ENCODE results near the gene PCNX1.

Gene PCNX1

DNA sequence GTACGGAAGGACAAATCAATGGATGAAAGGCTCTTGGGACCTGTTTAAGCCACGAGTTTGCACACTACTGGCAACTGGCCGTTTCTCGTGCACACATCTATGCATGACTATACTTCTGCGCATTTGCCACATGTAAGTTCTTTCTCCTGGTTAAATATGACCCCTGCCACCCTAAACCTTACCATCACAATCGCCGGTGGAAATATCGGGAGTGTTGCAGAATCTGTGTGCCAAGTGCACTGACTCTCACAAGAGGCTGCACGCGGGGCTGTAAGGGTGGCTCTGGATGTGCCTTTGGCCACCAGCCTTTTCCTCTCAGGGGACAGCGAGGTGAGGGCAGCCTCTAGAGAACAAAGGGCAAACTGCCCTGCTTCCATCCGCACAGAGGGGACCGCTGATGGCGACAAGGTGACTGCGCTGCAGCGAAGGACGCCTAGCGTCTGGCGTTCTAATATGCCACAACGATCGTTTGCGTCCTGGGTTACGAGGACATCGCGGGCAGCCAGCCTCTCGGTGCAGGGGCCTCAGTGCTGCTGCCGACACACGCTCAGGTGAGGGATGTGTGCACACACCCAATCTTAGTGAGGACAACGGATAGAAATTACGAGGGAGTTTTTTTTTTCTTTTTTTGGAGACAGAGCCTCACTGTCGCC, 232.2 kb downstream of the PCNX1 start:
- Histone ChIP-seq H4K8ac (ENCODE audit: low read length) (no peak overlapping the region), H3K18ac (ENCODE audit: low read depth in 1 of 2, low read length in 2 of 2) (no peak overlapping the region), H3K36me3 (ENCODE audit: control insufficient read depth in 1 of 2, insufficient read depth in 2 of 2, low read depth in 1 of 2, low read length in 2 of 2) (no peaks in the 10 kb centered on the region), H4K91ac (ENCODE audit: low read length) (peak overlapping the region; percentile 10), H3K4me3 (ENCODE audit: insufficient read depth in 1 of 2, low read depth in 1 of 2, low read length in 2 of 2) (peak overlapping the region in 1 of 2 experiments; percentile 52), H2AFZ (ENCODE audit: low read depth, low read length) (no peak overlapping the region), H3K27ac (ENCODE audit: low read length, poor library complexity, severe bottlenecking) (no peak overlapping the region), H3K9me3 (ENCODE audit: control insufficient read depth, low read length) (no peaks in the 10 kb centered on the region), H3K79me1 (replicated peaks; ENCODE audit: low read length, poor library complexity, severe bottlenecking) (no peaks in the 10 kb centered on the region), H2AK5ac (ENCODE audit: low read length, severe bottlenecking) (no peak overlapping the region), H3K4me2 (ENCODE audit: low read length, poor library complexity, severe bottlenecking) (no peak overlapping the region), H3K4me1 (ENCODE audit: control insufficient read depth, insufficient read depth, low read depth, low read length) (peaks cover 8% of the 10 kb centered on the region), H3K23ac (ENCODE audit: low read length in 2 of 2) (no peak overlapping the region), H2BK120ac (ENCODE audit: low read depth, low read length) (no peak overlapping the region), H3K4ac (ENCODE audit: low read depth in 1 of 2, low read length in 2 of 2) (no peak overlapping the region), H3K27me3 (ENCODE audit: control insufficient read depth in 1 of 2, insufficient read depth in 1 of 2, low read length in 2 of 2) (no peaks in the 10 kb centered on the region), H3K14ac (ENCODE audit: low read length in 2 of 2) (no peak overlapping the region), H2BK5ac (ENCODE audit: low read depth, low read length, poor library complexity, severe bottlenecking) (no peak overlapping the region), H3K9ac (ENCODE audit: low read length) (no peak overlapping the region), H2BK12ac (ENCODE audit: low read length in 2 of 2) (no peak overlapping the region), H2BK15ac (ENCODE audit: low read depth, poor library complexity, severe bottlenecking) (no peak overlapping the region)
- no peak for DNase-seq
- 90% methylated on average over 30 of the region's 31 CpGs for WGBS

DNA sequence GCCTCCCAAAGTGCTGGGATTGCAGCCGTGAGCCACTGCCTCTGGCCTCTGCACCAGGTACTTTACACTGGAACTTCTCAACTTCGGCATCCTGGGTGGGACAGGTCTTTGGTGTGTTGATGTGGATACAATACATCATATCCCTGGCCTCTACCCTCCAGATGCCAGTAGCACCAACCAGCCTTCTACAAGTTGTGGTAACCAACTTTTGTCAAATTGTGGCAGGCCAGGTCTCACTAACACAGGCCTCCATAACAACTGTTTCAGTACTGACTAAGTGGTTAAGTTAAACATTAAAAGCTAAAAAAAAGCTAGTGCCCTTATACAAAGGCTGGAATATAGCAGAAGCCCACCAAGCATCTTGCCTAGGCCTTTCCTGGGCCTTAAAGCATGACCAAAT, 232.9 kb downstream of the PCNX1 start:
- no peak overlapping the region for H3K4me2 ChIP-seq (ENCODE audit: low read length, poor library complexity, severe bottlenecking)
- H3K9me3 ChIP-seq (ENCODE audit: control insufficient read depth, low read length): no peaks in the 10 kb centered on the region
- no peak overlapping the region for H2BK5ac ChIP-seq (ENCODE audit: low read depth, low read length, poor library complexity, severe bottlenecking)
- no peak overlapping the region for H2BK120ac ChIP-seq (ENCODE audit: low read depth, low read length)
- H3K18ac ChIP-seq (ENCODE audit: low read depth in 1 of 2, low read length in 2 of 2): peak overlapping the region in 1 of 2 experiments; percentile 73
- no peak overlapping the region for H3K4me3 ChIP-seq (ENCODE audit: insufficient read depth in 1 of 2, low read depth in 1 of 2, low read length in 2 of 2)
- no peak overlapping the region for H4K91ac ChIP-seq (ENCODE audit: low read length)
- H2AK5ac ChIP-seq (ENCODE audit: low read length, severe bottlenecking): no peak overlapping the region
- no peak overlapping the region for H3K4ac ChIP-seq (ENCODE audit: low read depth in 1 of 2, low read length in 2 of 2)
- H2BK12ac ChIP-seq (ENCODE audit: low read length in 2 of 2): no peak overlapping the region
- no peaks in the 10 kb centered on the region for H3K79me1 ChIP-seq (replicated peaks; ENCODE audit: low read length, poor library complexity, severe bottlenecking)
- 80% methylated on average over 1 of the region's 2 CpGs for WGBS
- no peak overlapping the region for H3K9ac ChIP-seq (ENCODE audit: low read length)
- no peak overlapping the region for H3K27ac ChIP-seq (ENCODE audit: low read length, poor library complexity, severe bottlenecking)
- H2BK15ac ChIP-seq (ENCODE audit: low read depth, poor library complexity, severe bottlenecking): no peak overlapping the region
- no peaks in the 10 kb centered on the region for H3K27me3 ChIP-seq (ENCODE audit: control insufficient read depth in 1 of 2, insufficient read depth in 1 of 2, low read length in 2 of 2)
- H3K4me1 ChIP-seq (ENCODE audit: control insufficient read depth, insufficient read depth, low read depth, low read length): peaks cover 8% of the 10 kb centered on the region
- no peak for DNase-seq
- no peak overlapping the region for H3K14ac ChIP-seq (ENCODE audit: low read length in 2 of 2)
- no peak overlapping the region for H2AFZ ChIP-seq (ENCODE audit: low read depth, low read length)
- no peaks in the 10 kb centered on the region for H3K36me3 ChIP-seq (ENCODE audit: control insufficient read depth in 1 of 2, insufficient read depth in 2 of 2, low read depth in 1 of 2, low read length in 2 of 2)
- H3K23ac ChIP-seq (ENCODE audit: low read length in 2 of 2): no peak overlapping the region
- H4K8ac ChIP-seq (ENCODE audit: low read length): no peak overlapping the region

DNA sequence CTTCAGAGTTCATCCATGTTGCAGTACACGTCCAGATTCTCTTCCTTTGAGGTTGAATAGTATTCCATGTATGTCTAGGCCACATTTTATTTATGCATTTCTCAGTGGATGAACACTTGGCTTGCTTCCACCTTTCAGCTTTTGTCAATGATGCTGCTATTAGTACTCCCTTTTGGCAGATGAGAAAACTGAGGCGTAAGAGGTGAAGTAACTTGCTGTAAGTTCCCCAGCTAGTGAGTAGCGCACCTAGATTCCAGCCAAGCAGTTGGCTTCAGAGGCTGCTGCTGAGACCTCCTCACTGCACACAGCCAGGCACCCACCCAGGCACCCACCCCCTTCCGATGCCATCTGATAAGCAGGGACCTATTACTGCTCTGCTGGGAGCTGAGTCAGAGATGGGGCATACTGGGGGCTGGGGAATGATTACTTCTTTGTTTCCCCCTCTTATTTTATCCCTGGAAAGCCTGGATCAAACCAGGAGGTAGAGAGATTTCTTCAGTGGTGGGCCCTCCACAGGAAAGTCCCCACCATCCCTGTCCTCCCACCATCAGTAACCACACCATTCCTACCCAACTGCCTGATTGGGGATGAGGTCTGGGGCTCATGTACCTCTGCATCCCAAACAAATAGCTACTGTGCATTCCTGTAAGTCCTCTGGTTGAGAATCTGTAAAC, 234.6 kb downstream of the PCNX1 start:
- no peak overlapping the region for H2BK12ac ChIP-seq (ENCODE audit: low read length in 2 of 2)
- H3K27me3 ChIP-seq (ENCODE audit: control insufficient read depth in 1 of 2, insufficient read depth in 1 of 2, low read length in 2 of 2): no peaks in the 10 kb centered on the region
- no peaks in the 10 kb centered on the region for H3K79me1 ChIP-seq (replicated peaks; ENCODE audit: low read length, poor library complexity, severe bottlenecking)
- peak overlapping the region in 1 of 2 experiments; percentile 22 for H3K4ac ChIP-seq (ENCODE audit: low read depth in 1 of 2, low read length in 2 of 2)
- H2BK120ac ChIP-seq (ENCODE audit: low read depth, low read length): no peak overlapping the region
- H2BK5ac ChIP-seq (ENCODE audit: low read depth, low read length, poor library complexity, severe bottlenecking): no peak overlapping the region
- no peak overlapping the region for H3K23ac ChIP-seq (ENCODE audit: low read length in 2 of 2)
- peak overlapping the region in 1 of 2 experiments; percentile 3 for H3K18ac ChIP-seq (ENCODE audit: low read depth in 1 of 2, low read length in 2 of 2)
- no peak overlapping the region for H4K91ac ChIP-seq (ENCODE audit: low read length)
- no peak overlapping the region for H4K8ac ChIP-seq (ENCODE audit: low read length)
- H2BK15ac ChIP-seq (ENCODE audit: low read depth, poor library complexity, severe bottlenecking): no peak overlapping the region
- 85% methylated on average over 3 of the region's 4 CpGs for WGBS
- no peak overlapping the region for H3K4me2 ChIP-seq (ENCODE audit: low read length, poor library complexity, severe bottlenecking)
- H3K9ac ChIP-seq (ENCODE audit: low read length): no peak overlapping the region
- H2AFZ ChIP-seq (ENCODE audit: low read depth, low read length): no peak overlapping the region
- H3K4me1 ChIP-seq (ENCODE audit: control insufficient read depth, insufficient read depth, low read depth, low read length): peaks cover 8% of the 10 kb centered on the region
- peak; percentile 62 for DNase-seq
- H3K9me3 ChIP-seq (ENCODE audit: control insufficient read depth, low read length): no peaks in the 10 kb centered on the region
- no peaks in the 10 kb centered on the region for H3K36me3 ChIP-seq (ENCODE audit: control insufficient read depth in 1 of 2, insufficient read depth in 2 of 2, low read depth in 1 of 2, low read length in 2 of 2)
- H3K4me3 ChIP-seq (ENCODE audit: insufficient read depth in 1 of 2, low read depth in 1 of 2, low read length in 2 of 2): no peak overlapping the region
- no peak overlapping the region for H3K27ac ChIP-seq (ENCODE audit: low read length, poor library complexity, severe bottlenecking)
- no peak overlapping the region for H2AK5ac ChIP-seq (ENCODE audit: low read length, severe bottlenecking)
- H3K14ac ChIP-seq (ENCODE audit: low read length in 2 of 2): no peak overlapping the region

DNA sequence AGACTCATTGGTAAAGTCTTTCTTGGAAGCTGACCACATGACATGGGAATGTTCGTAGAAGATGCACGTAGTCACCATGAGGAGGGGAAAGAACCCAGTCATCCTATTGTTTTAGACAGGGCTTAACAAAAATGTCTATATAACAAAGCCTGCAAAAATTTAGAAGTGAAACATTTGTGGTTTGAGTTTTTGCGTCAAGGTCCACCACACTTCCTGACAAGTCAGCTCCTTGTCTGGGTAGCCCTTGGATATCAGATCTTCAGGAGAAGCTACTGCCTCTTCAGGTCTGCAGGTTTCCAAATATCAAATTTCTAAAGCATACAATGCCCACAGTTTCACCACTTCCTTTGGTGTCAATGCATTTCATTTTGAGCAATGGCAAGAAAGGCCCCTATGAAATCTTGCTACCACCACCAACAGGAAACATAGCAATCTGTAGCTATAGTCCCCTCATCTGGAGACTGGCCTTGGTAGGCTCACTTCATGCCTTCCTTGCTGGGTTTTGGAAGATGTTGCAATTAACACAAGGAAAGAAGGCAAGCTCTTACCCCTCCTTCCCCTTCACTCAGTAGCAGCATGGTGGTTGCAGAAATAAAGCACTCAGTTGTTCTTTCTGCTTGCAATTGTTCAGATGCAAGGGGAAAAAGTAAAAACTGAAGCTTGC, 235.2 kb downstream of the PCNX1 start:
- Histone ChIP-seq H3K18ac (ENCODE audit: low read depth in 1 of 2, low read length in 2 of 2) (peak overlapping the region in 1 of 2 experiments; percentile 48), H3K27me3 (ENCODE audit: control insufficient read depth in 1 of 2, insufficient read depth in 1 of 2, low read length in 2 of 2) (no peaks in the 10 kb centered on the region), H2BK5ac (ENCODE audit: low read depth, low read length, poor library complexity, severe bottlenecking) (no peak overlapping the region), H3K9ac (ENCODE audit: low read length) (no peak overlapping the region), H2AFZ (ENCODE audit: low read depth, low read length) (no peak overlapping the region), H3K27ac (ENCODE audit: low read length, poor library complexity, severe bottlenecking) (no peak overlapping the region), H3K4me1 (ENCODE audit: control insufficient read depth, insufficient read depth, low read depth, low read length) (peaks cover 8% of the 10 kb centered on the region), H2BK120ac (ENCODE audit: low read depth, low read length) (peak overlapping the region; percentile 57), H3K14ac (ENCODE audit: low read length in 2 of 2) (no peak overlapping the region), H3K4me2 (ENCODE audit: low read length, poor library complexity, severe bottlenecking) (no peak overlapping the region), H3K23ac (ENCODE audit: low read length in 2 of 2) (no peak overlapping the region), H3K9me3 (ENCODE audit: control insufficient read depth, low read length) (no peaks in the 10 kb centered on the region), H2BK12ac (ENCODE audit: low read length in 2 of 2) (peak overlapping the region in 1 of 2 experiments; percentile 12), H3K4ac (ENCODE audit: low read depth in 1 of 2, low read length in 2 of 2) (peak overlapping the region in 1 of 2 experiments; percentile 24), H4K91ac (ENCODE audit: low read length) (peak overlapping the region; percentile 16), H4K8ac (ENCODE audit: low read length) (peak overlapping the region; percentile 27), H3K4me3 (ENCODE audit: insufficient read depth in 1 of 2, low read depth in 1 of 2, low read length in 2 of 2) (no peak overlapping the region), H2BK15ac (ENCODE audit: low read depth, poor library complexity, severe bottlenecking) (no peak overlapping the region), H3K36me3 (ENCODE audit: control insufficient read depth in 1 of 2, insufficient read depth in 2 of 2, low read depth in 1 of 2, low read length in 2 of 2) (no peaks in the 10 kb centered on the region), H3K79me1 (replicated peaks; ENCODE audit: low read length, poor library complexity, severe bottlenecking) (no peaks in the 10 kb centered on the region), H2AK5ac (ENCODE audit: low read length, severe bottlenecking) (no peak overlapping the region)
- WGBS: 1% methylated on average over 2 of the region's 3 CpGs
- DNase-seq: peak; percentile 90

All from mesenchymal stem cell (in vitro differentiated cells and primary cell).